Activated gamma-delta T cell (primary cell): Measurements from ENCODE around the gene GNG14.
"Not testable (repeated sequence)": the region's sequence is repeated elsewhere in the genome, so short reads cannot be mapped to it uniquely, and the experiment has no call there.

ENCODE experiments used
- DNase-seq: peaks from one replicate; lab custom pipeline; 2025; lab: John Stamatoyannopoulos, UW

The GNG14 gene

GRCh38 chr19:12696366-12697335 is 8.9 kb downstream of the GNG14 start, which contains the start of gene FBXW9:
Gene FBXW9, minus strand, starts transcription at chr19:12696631. Its CDS starts 50 bp downstream, at chr19:12696581.
- peak; percentile 90 for DNase-seq

GRCh38 chr19:12697425-12697824 is 9.6 kb downstream of the GNG14 start:
- DNase-seq, result not testable (repeated sequence)

- DNase-seq, result no peak
These were observed 10.3 kb downstream of the GNG14 start for GRCh38 chr19:12698138-12698537.

- no peak for DNase-seq
These were observed 13.9 kb downstream of the GNG14 start for GRCh38 chr19:12701596-12702282.

GRCh38 chr19:12703046-12703445 is 15.2 kb downstream of the GNG14 start:
- DNase-seq, result no peak

- no peak for DNase-seq
These were observed 17.4 kb downstream of the GNG14 start for GRCh38 chr19:12705169-12705568.

GRCh38 chr19:12705654-12706331 is 18.0 kb downstream of the GNG14 start:
- DNase-seq, result no peak

- DNase-seq, result no peak
These were observed 18.5 kb downstream of the GNG14 start for GRCh38 chr19:12706332-12706718.

GRCh38 chr19:12708641-12709040 is 20.8 kb downstream of the GNG14 start:
- no peak for DNase-seq

- DNase-seq, result no peak
These were observed 23.4 kb downstream of the GNG14 start for GRCh38 chr19:12711187-12711586.

GRCh38 chr19:12712077-12712476 is 24.3 kb downstream of the GNG14 start:
- not testable (repeated sequence) for DNase-seq

GRCh38 chr19:12713304-12713703 is 25.5 kb downstream of the GNG14 start:
- DNase-seq, result not testable (repeated sequence)

GRCh38 chr19:12715102-12715501 is 27.3 kb downstream of the GNG14 start:
- DNase-seq, result no peak

- DNase-seq, result no peak
These were observed 28.1 kb downstream of the GNG14 start for GRCh38 chr19:12715929-12716328.

- no peak for DNase-seq
These were observed 32.5 kb downstream of the GNG14 start for GRCh38 chr19:12720296-12720695.

GRCh38 chr19:12720851-12721655 is 33.3 kb downstream of the GNG14 start:
- no peak for DNase-seq

GRCh38 chr19:12721656-12722565 is 34.1 kb downstream of the GNG14 start:
- DNase-seq, result no peak

GRCh38 chr19:12722566-12723380 is 35.0 kb downstream of the GNG14 start:
- DNase-seq, result peak; percentile 60

- no peak for DNase-seq
These were observed 35.5 kb downstream of the GNG14 start for GRCh38 chr19:12723381-12723640.
